Lung (tissue), 12 donors: ENCODE measurements around the gene ECE2. TPM values are rescaled to one million over a fixed set of nuclear protein-coding genes. Genes with fewer than 3 reads are reported as not detected.

Experiments used
- ATAC-seq: fragments of 200-7000 bp; cut with Tn5 transposase; one replicate; pipeline ENCODE4 v1.9.1; 2020; ENCODE audit warnings: moderate number of reproducible peaks; ENCODE audit not compliant: insufficient read depth, low FRiP score
- DNase-seq, 3 donors: peaks; one replicate each; pipeline ENCODE4 v3.0.0-alpha.2; 2013 to 2017
- H3K27ac ChIP-seq, 2 donors: one replicate each; pipeline ENCODE4 v1.5.1; 2013; ENCODE audit warnings: mild to moderate bottlenecking in 2 of 2, moderate library complexity in 2 of 2, control low read depth in 1 of 2, inconsistent platforms in 1 of 2, low read depth in 1 of 2, low read length in 1 of 2
- H3K27me3 ChIP-seq, 3 donors: one replicate each; pipeline ENCODE4 v1.5.1; 2013; ENCODE audit warnings: low read length in 2 of 3; ENCODE audit not compliant: control insufficient read depth in 3 of 3, insufficient read depth in 3 of 3
- H3K36me3 ChIP-seq, 4 donors: one replicate each; pipeline ENCODE4 v1.5.1; 2013; ENCODE audit warnings: low read length in 4 of 4, mild to moderate bottlenecking in 1 of 4, moderate library complexity in 1 of 4; ENCODE audit not compliant: control insufficient read depth in 4 of 4, insufficient read depth in 4 of 4
- H3K4me1 ChIP-seq, 5 donors: one replicate each; pipeline ENCODE4 v1.5.1; 2013; ENCODE audit warnings: low read length in 5 of 5, mild to moderate bottlenecking in 2 of 5, moderate library complexity in 1 of 5; ENCODE audit not compliant: control insufficient read depth in 5 of 5, insufficient read depth in 5 of 5
- H3K4me3 ChIP-seq: one replicate; pipeline ENCODE4 v1.5.1; 2013; ENCODE audit warnings: mild to moderate bottlenecking, control low read depth, moderate library complexity
- H3K9ac ChIP-seq, 2 donors: one replicate each; pipeline ENCODE4 v1.5.1; 2013; ENCODE audit warnings: low read length in 2 of 2, control low read depth in 1 of 2; ENCODE audit not compliant: insufficient read depth in 1 of 2
- H3K9me3 ChIP-seq, 4 donors: one replicate each; pipeline ENCODE4 v1.5.1; 2013; ENCODE audit warnings: low read length in 3 of 4, mild to moderate bottlenecking in 1 of 4, moderate library complexity in 1 of 4; ENCODE audit not compliant: control insufficient read depth in 4 of 4, insufficient read depth in 3 of 4
- CTCF ChIP-seq: IDR thresholded peaks from 2 replicates; pipeline ENCODE4 v1.5.1; 2012; ENCODE audit warnings: mild to moderate bottlenecking; ENCODE audit errors: control extremely low read depth, extremely low read depth
- WGBS, 2 donors: extraction: QIAGEN DNeasy Blood & Tissue Kit; methylation state at CpG; one replicate each; pipeline ENCODE4 v1.1.7; 2013; 5-methylcytosine and 5-hydroxymethylcytosine counted together
- polyA plus RNA-seq, 2 donors: library from polyadenylated mRNA; stranded (reverse); fragments of 200-250 nt; gene quantifications; one replicate each; pipeline ENCODE4 v1.2.1, GENCODE V29; 2013
- total RNA-seq, 2 donors: library from RNA; depleted of rRNA in 1 of 2; stranded (reverse); fragments of >200 nt in 1 of 2; gene quantifications; one replicate each; pipeline ENCODE4 v1.2.1, GENCODE V29; 2014 to 2021
- donor health status: control.
- donor health status: control.
- donor health status: Bipolar disorder and iron deficiency.
- donor health status: healthy.
- donor health status: DM: yes; HTN: yes; CAD: no.

Gene ECE2
- total and polyA plus RNA-seq, 4 donors, result 0.15 TPM; not detected in 3

DNA sequence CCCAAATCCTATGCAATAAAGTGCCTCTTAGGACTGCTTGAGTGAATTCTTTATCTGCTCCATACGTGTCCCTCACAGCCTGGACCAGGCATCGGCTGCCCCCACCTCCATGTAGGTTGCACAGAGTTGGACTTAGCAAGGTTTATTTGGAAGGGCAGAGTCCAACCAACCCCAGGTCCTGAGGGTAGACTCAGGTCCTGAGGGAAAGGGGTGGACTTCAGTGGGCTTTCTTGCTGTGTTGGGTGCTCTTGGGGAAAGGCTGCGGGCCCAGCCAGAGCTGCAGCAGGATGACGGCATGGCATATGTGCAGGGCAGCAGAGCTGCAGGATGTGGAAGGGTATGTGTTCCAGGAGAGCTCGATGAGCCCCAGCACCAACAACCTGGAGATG lies 33.5 kb upstream of the ECE2 start:
- Histone ChIP-seq H3K27me3 (no peaks in the 10 kb centered on the region), H3K27ac (no peak overlapping the region), H3K9me3 (no peaks in the 10 kb centered on the region), H3K4me3 (no peak overlapping the region), H3K4me1 (peaks cover 0 to 7% (median 0%) of the 10 kb centered on the region in 5 donors), H3K36me3 (peaks cover 6 to 24% (median 10%) of the 10 kb centered on the region in 4 donors), H3K9ac (no peak overlapping the region)
- ATAC-seq (no peak), DNase-seq (no peak)
- WGBS, 2 donors, result 89 to 91% methylated on average over 5 of the region's 5 CpGs
- TF ChIP-seq CTCF, result no peak

DNA sequence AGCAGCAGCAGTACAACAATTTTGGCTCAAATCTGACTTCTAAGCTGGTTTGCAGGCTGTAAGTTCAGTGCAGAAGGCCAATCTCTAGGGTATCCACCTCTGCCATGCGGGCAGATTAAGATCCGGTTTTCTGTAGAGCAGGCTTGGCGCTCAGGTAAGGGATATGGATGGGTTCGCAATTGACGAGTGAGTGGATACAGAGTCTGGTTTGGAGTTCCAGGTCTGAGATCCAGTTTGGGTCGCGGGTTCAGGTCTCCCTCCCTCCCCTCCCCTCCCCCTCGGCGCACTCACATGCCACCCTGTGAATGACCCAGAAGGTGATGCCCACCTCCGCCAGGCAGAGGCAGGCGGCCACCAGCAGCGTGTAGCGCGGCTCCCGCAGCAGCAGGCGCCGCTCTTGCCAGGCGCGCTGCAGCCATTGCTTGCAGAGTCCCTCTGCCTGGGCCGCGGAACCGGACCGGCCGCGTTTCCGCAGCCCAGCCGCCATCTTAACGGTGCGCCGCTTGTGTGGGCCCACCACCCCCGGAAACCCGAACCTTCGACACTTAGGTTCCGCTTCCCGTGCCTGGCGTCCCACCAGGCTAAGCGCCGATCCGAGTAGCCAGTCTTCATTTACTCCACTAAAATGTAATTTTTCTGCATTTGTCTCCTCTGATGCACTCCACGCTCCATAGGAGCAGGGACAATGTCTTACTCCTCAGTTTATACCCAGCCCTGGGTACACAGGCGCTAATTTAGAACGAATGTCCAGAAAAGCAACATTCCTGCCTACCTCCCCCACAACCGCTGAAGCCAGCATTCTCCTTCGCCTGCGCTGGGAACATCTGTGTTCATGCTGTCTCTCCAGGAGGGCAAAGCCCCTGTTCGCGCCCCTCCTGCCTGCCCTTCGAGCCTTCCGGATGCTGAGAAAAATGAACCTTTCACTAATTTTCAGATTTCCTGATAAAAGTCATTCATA lies 27.1 kb upstream of the ECE2 start, which contains the start of gene ALG3:
ALG3 (minus strand) TSS at position 509 of the 958 bp plus-strand sequence; CDS start at position 487, 22 bp downstream.
- 0 to 1% methylated on average over 41 to 49 of the region's 49 CpGs for WGBS, 2 donors

GRCh38 chr3:184249412-184250166 lies 26.2 kb upstream of the ECE2 start, which contains the start of gene EEF1AKMT4:
Gene EEF1AKMT4, plus strand, starts transcription at chr3:184249672. Its CDS starts 23 bp downstream, at chr3:184249695.
- Histone ChIP-seq H3K4me1 (peaks cover 0 to 13% (median 3%) of the 10 kb centered on the region in 5 donors), H3K27me3 (no peaks in the 10 kb centered on the region), H3K9me3 (no peaks in the 10 kb centered on the region), H3K9ac (peak within 1 kb of the TSS; percentile 39 to 75), H3K4me3 (peak within 1 kb of the TSS; percentile 100), H3K27ac (peak within 1 kb of the TSS; percentile 87 to 91), H3K36me3 (peaks cover 0 to 13% (median 7%) of the 10 kb centered on the region in 4 donors)
- peak; percentile 95 to 98 (median 96) for DNase-seq
- WGBS, 2 donors, result 0% methylated on average over 54 of the region's 54 CpGs
- TF ChIP-seq CTCF, result peak; percentile 17
- peak; percentile 96 for ATAC-seq

More for the DNA sequence above, 27.1 kb upstream of the ECE2 start, which contains the start of gene ALG3:
- ATAC-seq, result peak; percentile 85
- H3K36me3 ChIP-seq, result peaks cover 0 to 15% (median 9%) of the 10 kb centered on the region in 4 donors
- H3K4me3 ChIP-seq, result peak within 1 kb of the TSS; percentile 100
- H3K27ac ChIP-seq, result peak within 1 kb of the TSS; percentile 87 to 91
- TF ChIP-seq CTCF, result no peak
- H3K9me3 ChIP-seq, result no peaks in the 10 kb centered on the region
- no peaks in the 10 kb centered on the region for H3K27me3 ChIP-seq
- peak within 1 kb of the TSS; percentile 39 to 75 for H3K9ac ChIP-seq
- DNase-seq, result peak; percentile 87 to 93 (median 88)
- peaks cover 0 to 13% (median 3%) of the 10 kb centered on the region in 5 donors for H3K4me1 ChIP-seq
